ENCODE data around the gene WSB2. TPM values are rescaled to one million over a fixed set of nuclear protein-coding genes. Genes with fewer than 3 reads are reported as not detected.
"Not testable (repeated sequence)": the region's sequence is repeated elsewhere in the genome, so short reads cannot be mapped to it uniquely, and the experiment has no call there.

The WSB2 gene
- polyA plus RNA-seq, 2 donors, result 41.2 to 41.4 TPM

DNA sequence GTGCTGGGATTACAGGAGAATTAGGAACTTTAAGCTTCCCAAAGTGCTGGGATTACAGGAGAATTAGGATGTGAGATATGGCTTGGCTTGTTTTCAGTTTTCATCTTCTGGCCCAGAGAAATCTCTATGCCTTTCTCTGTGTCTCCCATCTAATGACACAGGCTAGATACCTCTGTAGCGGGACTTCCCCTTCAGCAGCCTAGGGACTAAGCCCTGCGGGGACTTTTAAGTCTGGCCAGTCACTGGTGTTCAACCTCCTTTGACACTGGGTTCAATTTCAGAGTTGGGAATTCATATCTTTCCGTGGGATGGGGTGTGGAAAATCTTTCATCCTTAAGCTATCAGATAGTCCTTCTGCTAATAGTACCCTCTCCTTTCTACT lies 38.3 kb downstream of the WSB2 start:
- Histone ChIP-seq H3K4me3 (ENCODE audit: low read depth in 1 of 2, low read length in 2 of 2) (no peak overlapping the region), H3K27me3 (ENCODE audit: control insufficient read depth in 1 of 2, insufficient read depth in 2 of 2, low read length in 2 of 2) (no peaks in the 10 kb centered on the region), H3K27ac (ENCODE audit: low read depth in 2 of 2, low read length in 1 of 2) (no peak overlapping the region), H3K36me3 (ENCODE audit: control insufficient read depth in 2 of 2, insufficient read depth in 2 of 2, low read length in 1 of 2) (peaks cover 13 to 14% of the 10 kb centered on the region in 2 donors), H3K4me1 (ENCODE audit: control insufficient read depth in 2 of 2, insufficient read depth in 2 of 2, low read length in 1 of 2) (no peaks in the 10 kb centered on the region), H3K9me3 (ENCODE audit: control insufficient read depth in 2 of 2, insufficient read depth in 1 of 2, low read depth in 1 of 2, low read length in 1 of 2) (no peaks in the 10 kb centered on the region)
- 93 to 97% methylated on average over 3 of the region's 3 CpGs for WGBS, 2 donors

GRCh38 chr12:118022097-118022727 lies 38.8 kb downstream of the WSB2 start:
- H3K27me3 ChIP-seq (ENCODE audit: control insufficient read depth in 1 of 2, insufficient read depth in 2 of 2, low read length in 2 of 2); H3K4me3 ChIP-seq (ENCODE audit: low read depth in 1 of 2, low read length in 2 of 2); H3K4me1 ChIP-seq (ENCODE audit: control insufficient read depth in 2 of 2, insufficient read depth in 2 of 2, low read length in 1 of 2); H3K9me3 ChIP-seq (ENCODE audit: control insufficient read depth in 2 of 2, insufficient read depth in 1 of 2, low read depth in 1 of 2, low read length in 1 of 2); H3K27ac ChIP-seq (ENCODE audit: low read depth in 2 of 2, low read length in 1 of 2): not testable (repeated sequence)
- peaks cover 13 to 14% of the 10 kb centered on the region in 2 donors for H3K36me3 ChIP-seq (ENCODE audit: control insufficient read depth in 2 of 2, insufficient read depth in 2 of 2, low read length in 1 of 2)
- WGBS, 2 donors, result 86 to 95% methylated on average over 13 of the region's 13 CpGs

DNA sequence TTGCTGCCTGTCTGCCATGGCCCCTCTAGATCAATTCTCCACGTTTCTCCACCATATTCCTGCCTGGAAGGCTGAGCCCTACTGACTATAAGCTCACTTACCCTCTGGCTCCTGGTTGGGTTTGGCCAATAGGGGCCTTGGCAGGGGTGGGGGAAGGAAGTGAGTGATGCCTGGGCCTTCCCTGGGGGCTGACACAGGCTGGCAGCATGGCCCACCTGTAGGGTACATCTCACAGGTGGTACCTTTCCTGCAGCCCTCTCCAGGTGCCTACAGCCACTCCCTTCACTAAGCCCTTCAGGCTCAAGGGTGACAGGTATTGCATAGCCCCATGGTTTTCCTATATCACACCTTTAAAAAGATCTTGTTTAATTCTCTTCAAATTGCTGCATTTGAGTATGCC lies 40.9 kb downstream of the WSB2 start:
- Histone ChIP-seq H3K27me3 (ENCODE audit: control insufficient read depth in 1 of 2, insufficient read depth in 2 of 2, low read length in 2 of 2) (no peaks in the 10 kb centered on the region), H3K9me3 (ENCODE audit: control insufficient read depth in 2 of 2, insufficient read depth in 1 of 2, low read depth in 1 of 2, low read length in 1 of 2) (no peaks in the 10 kb centered on the region), H3K4me1 (ENCODE audit: control insufficient read depth in 2 of 2, insufficient read depth in 2 of 2, low read length in 1 of 2) (no peaks in the 10 kb centered on the region), H3K36me3 (ENCODE audit: control insufficient read depth in 2 of 2, insufficient read depth in 2 of 2, low read length in 1 of 2) (peaks cover 5 to 7% of the 10 kb centered on the region in 2 donors), H3K27ac (ENCODE audit: low read depth in 2 of 2, low read length in 1 of 2) (no peak overlapping the region), H3K4me3 (ENCODE audit: low read depth in 1 of 2, low read length in 2 of 2) (no peak overlapping the region)
- 68 to 79% methylated on average over 1 of the region's 1 CpG for WGBS, 2 donors

DNA sequence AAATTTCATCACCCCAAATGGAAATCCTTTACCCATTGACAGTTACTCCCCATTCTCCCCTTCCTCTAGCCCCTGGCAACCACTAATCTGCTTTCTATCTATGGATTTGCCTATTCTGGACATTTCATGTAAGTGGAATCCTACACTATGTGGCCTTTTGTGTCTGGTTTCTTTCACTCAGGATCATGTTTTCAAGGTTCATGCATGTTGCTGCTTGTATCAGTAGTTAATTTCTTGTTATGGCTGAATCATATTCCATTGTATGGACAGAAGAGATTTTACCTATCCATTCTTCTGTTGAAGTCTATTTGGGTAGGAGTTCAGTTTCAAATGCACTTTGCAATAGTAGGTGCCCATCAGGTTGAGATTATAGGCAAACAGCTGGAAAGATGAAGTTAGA lies 43.1 kb downstream of the WSB2 start:
- no peak overlapping the region for H3K4me3 ChIP-seq (ENCODE audit: low read depth in 1 of 2, low read length in 2 of 2)
- no peak overlapping the region for H3K27ac ChIP-seq (ENCODE audit: low read depth in 2 of 2, low read length in 1 of 2)
- H3K4me1 ChIP-seq (ENCODE audit: control insufficient read depth in 2 of 2, insufficient read depth in 2 of 2, low read length in 1 of 2), result no peaks in the 10 kb centered on the region
- peaks cover 5 to 6% of the 10 kb centered on the region in 2 donors for H3K36me3 ChIP-seq (ENCODE audit: control insufficient read depth in 2 of 2, insufficient read depth in 2 of 2, low read length in 1 of 2)
- no peaks in the 10 kb centered on the region for H3K27me3 ChIP-seq (ENCODE audit: control insufficient read depth in 1 of 2, insufficient read depth in 2 of 2, low read length in 2 of 2)
- no peaks in the 10 kb centered on the region for H3K9me3 ChIP-seq (ENCODE audit: control insufficient read depth in 2 of 2, insufficient read depth in 1 of 2, low read depth in 1 of 2, low read length in 1 of 2)

DNA sequence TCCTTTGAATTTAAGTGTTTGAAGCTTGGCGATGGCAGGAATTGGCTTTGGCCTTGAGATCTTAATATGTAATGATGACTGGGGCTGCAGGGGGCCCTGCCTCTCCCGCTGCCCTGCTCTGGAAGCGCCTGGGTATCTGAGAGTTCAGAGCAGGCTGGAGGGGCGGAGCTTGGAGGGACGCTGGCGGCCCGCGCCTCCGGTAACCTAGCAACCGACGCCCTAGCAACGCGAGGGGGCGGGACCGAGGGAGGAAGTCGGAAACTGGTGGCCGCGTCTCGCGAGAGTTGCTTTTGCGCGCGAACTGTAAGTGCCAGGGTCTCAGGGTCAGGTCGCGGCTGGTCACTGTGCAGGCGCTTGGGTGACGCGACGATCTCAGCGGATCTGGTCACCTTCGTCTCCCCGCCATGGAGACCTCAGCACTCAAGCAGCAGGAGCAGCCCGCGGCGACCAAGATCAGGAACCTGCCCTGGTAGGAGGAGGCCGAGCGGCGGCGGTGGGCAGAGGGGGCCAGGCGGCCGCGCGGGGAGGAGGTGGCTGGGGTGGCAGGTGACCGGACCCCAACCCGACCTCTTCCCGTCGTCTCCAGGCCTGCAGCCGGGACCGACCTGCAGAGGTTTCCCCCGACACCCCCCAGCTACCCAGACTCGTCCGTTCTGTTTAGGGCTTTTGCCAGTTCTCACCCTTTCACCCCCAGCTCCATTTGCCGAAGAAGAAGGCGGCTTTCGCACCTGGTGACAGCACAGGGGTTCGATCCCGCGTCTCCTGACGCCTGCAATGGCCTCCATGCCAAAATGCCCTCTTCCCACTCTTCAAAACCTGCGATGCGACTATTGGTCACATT lies 44.3 kb downstream of the WSB2 start, which contains the start of gene RFC5:
TSS of gene RFC5 (plus strand) at position 280 of the 841 bp plus-strand sequence. CDS start at position 405, 125 bp downstream.
- H3K27ac ChIP-seq (ENCODE audit: low read depth in 2 of 2, low read length in 1 of 2), result peak within 1 kb of the TSS; percentile 11 to 57
- no peaks in the 10 kb centered on the region for H3K9me3 ChIP-seq (ENCODE audit: control insufficient read depth in 2 of 2, insufficient read depth in 1 of 2, low read depth in 1 of 2, low read length in 1 of 2)
- no peaks in the 10 kb centered on the region for H3K4me1 ChIP-seq (ENCODE audit: control insufficient read depth in 2 of 2, insufficient read depth in 2 of 2, low read length in 1 of 2)
- peak within 1 kb of the TSS; percentile 89 to 97 for H3K4me3 ChIP-seq (ENCODE audit: low read depth in 1 of 2, low read length in 2 of 2)
- WGBS, 2 donors, result 0% methylated on average over 60 to 61 of the region's 61 CpGs
- H3K36me3 ChIP-seq (ENCODE audit: control insufficient read depth in 2 of 2, insufficient read depth in 2 of 2, low read length in 1 of 2), result peaks cover 2 to 6% of the 10 kb centered on the region in 2 donors
- H3K27me3 ChIP-seq (ENCODE audit: control insufficient read depth in 1 of 2, insufficient read depth in 2 of 2, low read length in 2 of 2), result no peaks in the 10 kb centered on the region

DNA sequence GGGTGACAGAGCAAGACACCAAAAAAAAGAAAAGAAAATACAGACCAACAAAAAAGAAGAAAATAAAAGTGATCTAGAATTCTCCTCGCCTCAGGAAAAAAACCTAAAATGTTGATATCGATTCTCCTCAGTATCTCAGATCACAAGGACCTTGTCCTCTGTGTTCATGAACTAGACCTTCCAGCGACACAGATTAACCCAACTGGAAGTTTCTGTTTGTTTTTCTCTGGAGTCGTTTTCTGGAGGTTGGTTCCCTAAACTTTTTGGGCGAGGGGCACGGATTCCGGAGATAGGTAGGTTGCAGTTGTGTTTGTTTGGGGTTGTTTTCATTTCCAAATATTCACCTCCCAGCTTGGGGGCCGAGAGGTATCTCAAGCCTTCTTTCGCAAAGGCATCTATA lies 45.0 kb downstream of the WSB2 start:
- no peaks in the 10 kb centered on the region for H3K9me3 ChIP-seq (ENCODE audit: control insufficient read depth in 2 of 2, insufficient read depth in 1 of 2, low read depth in 1 of 2, low read length in 1 of 2)
- no peaks in the 10 kb centered on the region for H3K4me1 ChIP-seq (ENCODE audit: control insufficient read depth in 2 of 2, insufficient read depth in 2 of 2, low read length in 1 of 2)
- 26 to 32% methylated on average over 9 of the region's 9 CpGs for WGBS, 2 donors
- H3K27ac ChIP-seq (ENCODE audit: low read depth in 2 of 2, low read length in 1 of 2), result no peak overlapping the region
- H3K27me3 ChIP-seq (ENCODE audit: control insufficient read depth in 1 of 2, insufficient read depth in 2 of 2, low read length in 2 of 2), result no peaks in the 10 kb centered on the region
- H3K36me3 ChIP-seq (ENCODE audit: control insufficient read depth in 2 of 2, insufficient read depth in 2 of 2, low read length in 1 of 2), result peaks cover 2 to 6% of the 10 kb centered on the region in 2 donors
- peak overlapping the region in 1 of 2 donors; percentile 97 for H3K4me3 ChIP-seq (ENCODE audit: low read depth in 1 of 2, low read length in 2 of 2)

- no peaks in the 10 kb centered on the region for H3K27me3 ChIP-seq (ENCODE audit: control insufficient read depth in 1 of 2, insufficient read depth in 2 of 2, low read length in 2 of 2)
- no peak overlapping the region for H3K4me3 ChIP-seq (ENCODE audit: low read depth in 1 of 2, low read length in 2 of 2)
- H3K36me3 ChIP-seq (ENCODE audit: control insufficient read depth in 2 of 2, insufficient read depth in 2 of 2, low read length in 1 of 2), result peaks cover 2 to 6% of the 10 kb centered on the region in 2 donors
- H3K27ac ChIP-seq (ENCODE audit: low read depth in 2 of 2, low read length in 1 of 2), result no peak overlapping the region
- no peaks in the 10 kb centered on the region for H3K4me1 ChIP-seq (ENCODE audit: control insufficient read depth in 2 of 2, insufficient read depth in 2 of 2, low read length in 1 of 2)
- WGBS, 2 donors, result 92 to 93% methylated on average over 2 of the region's 2 CpGs
- no peaks in the 10 kb centered on the region for H3K9me3 ChIP-seq (ENCODE audit: control insufficient read depth in 2 of 2, insufficient read depth in 1 of 2, low read depth in 1 of 2, low read length in 1 of 2)
Observed at GRCh38 chr12:118015306-118015705, 45.7 kb downstream of the WSB2 start.

DNA sequence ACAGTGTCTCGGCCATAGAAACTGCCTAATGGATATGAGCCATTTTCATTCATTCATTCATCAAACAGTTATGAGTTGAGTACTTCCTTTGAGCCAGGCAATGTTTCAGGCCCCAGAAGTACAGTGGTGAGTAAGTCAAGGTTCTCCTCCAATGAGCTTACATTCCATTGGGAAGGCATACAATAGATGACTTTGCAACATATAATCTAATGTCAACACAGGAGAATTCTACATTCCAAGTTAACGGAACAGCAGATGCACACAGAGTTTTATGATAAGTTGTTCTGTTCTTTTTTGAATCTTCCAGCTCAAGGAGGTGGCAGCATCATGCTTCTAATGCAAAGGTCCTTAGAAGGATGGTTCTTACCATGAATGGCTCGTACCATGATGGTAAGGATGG lies 47.7 kb downstream of the WSB2 start:
- Histone ChIP-seq H3K27ac (ENCODE audit: low read depth in 2 of 2, low read length in 1 of 2) (no peak overlapping the region), H3K9me3 (ENCODE audit: control insufficient read depth in 2 of 2, insufficient read depth in 1 of 2, low read depth in 1 of 2, low read length in 1 of 2) (no peaks in the 10 kb centered on the region), H3K4me1 (ENCODE audit: control insufficient read depth in 2 of 2, insufficient read depth in 2 of 2, low read length in 1 of 2) (no peaks in the 10 kb centered on the region), H3K36me3 (ENCODE audit: control insufficient read depth in 2 of 2, insufficient read depth in 2 of 2, low read length in 1 of 2) (no peaks in the 10 kb centered on the region), H3K4me3 (ENCODE audit: low read depth in 1 of 2, low read length in 2 of 2) (no peak overlapping the region), H3K27me3 (ENCODE audit: control insufficient read depth in 1 of 2, insufficient read depth in 2 of 2, low read length in 2 of 2) (no peaks in the 10 kb centered on the region)
- 82 to 83% methylated on average over 3 of the region's 3 CpGs for WGBS, 2 donors

DNA sequence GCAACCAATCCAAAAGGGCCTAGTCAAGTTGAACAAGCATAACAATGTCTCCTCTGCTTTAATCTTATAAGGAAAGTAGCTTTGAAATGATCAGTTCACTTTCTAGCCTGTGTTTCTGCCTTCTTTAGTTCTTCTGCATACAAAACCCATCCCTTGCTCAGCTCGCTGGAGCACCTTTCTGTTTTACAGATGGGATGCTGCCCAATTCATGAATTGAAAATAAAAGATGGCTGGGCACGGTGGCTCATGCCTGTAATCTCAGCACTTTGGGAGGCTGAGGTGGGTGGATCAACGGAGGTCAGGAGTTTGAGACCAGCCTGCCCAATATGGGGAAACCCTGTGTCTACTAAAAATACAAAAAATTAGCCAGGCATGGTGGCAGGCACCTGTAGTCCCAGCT lies 49.0 kb downstream of the WSB2 start:
- 87 to 89% methylated on average over 3 of the region's 3 CpGs for WGBS, 2 donors
- H3K27ac ChIP-seq (ENCODE audit: low read depth in 2 of 2, low read length in 1 of 2), result no peak overlapping the region
- H3K4me1 ChIP-seq (ENCODE audit: control insufficient read depth in 2 of 2, insufficient read depth in 2 of 2, low read length in 1 of 2), result no peaks in the 10 kb centered on the region
- no peaks in the 10 kb centered on the region for H3K9me3 ChIP-seq (ENCODE audit: control insufficient read depth in 2 of 2, insufficient read depth in 1 of 2, low read depth in 1 of 2, low read length in 1 of 2)
- no peaks in the 10 kb centered on the region for H3K36me3 ChIP-seq (ENCODE audit: control insufficient read depth in 2 of 2, insufficient read depth in 2 of 2, low read length in 1 of 2)
- no peaks in the 10 kb centered on the region for H3K27me3 ChIP-seq (ENCODE audit: control insufficient read depth in 1 of 2, insufficient read depth in 2 of 2, low read length in 2 of 2)
- no peak overlapping the region for H3K4me3 ChIP-seq (ENCODE audit: low read depth in 1 of 2, low read length in 2 of 2)
